Smooth muscle cell (in vitro differentiated cells): Measurements from ENCODE around the gene KLC4. TPM values are rescaled to one million over a fixed set of nuclear protein-coding genes. Genes with fewer than 3 reads are reported as not detected.
A peak's percentile ranks its signal among the peaks of the same experiment; 100 is the strongest.

Source experiments
- DNase-seq: peaks from one replicate; lab custom pipeline; 2025; ENCODE audit not compliant: unreplicated experiment; lab: John Stamatoyannopoulos, UW
- H2AFZ ChIP-seq: fragments of 200-600 bp; sonication (generic); 2 replicates; pipeline ENCODE4 v1.6.0; 2016; ENCODE audit warnings: antibody characterized with exemption, low read depth, mild to moderate bottlenecking
- H3F3A ChIP-seq: fragments of 200-600 bp; sonication (generic); 2 replicates; pipeline ENCODE4 v1.6.0; 2017; ENCODE audit warnings: antibody characterized with exemption, low read depth
- H3K27ac ChIP-seq: fragments of 200-600 bp; sonication (generic); 2 replicates; pipeline ENCODE4 v1.5.1; 2016; ENCODE audit warnings: low read depth, mild to moderate bottlenecking
- H3K27me3 ChIP-seq: fragments of 200-600 bp; sonication (generic); 2 replicates; pipeline ENCODE4 v1.6.1; 2016; ENCODE audit warnings: low read depth, mild to moderate bottlenecking
- H3K36me3 ChIP-seq: fragments of 200-600 bp; sonication (generic); 2 replicates; pipeline ENCODE4 v1.5.1; 2016; ENCODE audit warnings: low read depth
- H3K4me1 ChIP-seq: fragments of 200-600 bp; sonication (generic); 2 replicates; pipeline ENCODE4 v1.5.1; 2016; ENCODE audit warnings: low read depth
- H3K4me2 ChIP-seq: fragments of 200-600 bp; sonication (generic); 2 replicates; pipeline ENCODE4 v1.6.0; 2016; ENCODE audit warnings: mild to moderate bottlenecking
- H3K4me3 ChIP-seq: fragments of 200-600 bp; sonication (generic); 2 replicates; pipeline ENCODE4 v1.5.1; 2016; ENCODE audit warnings: mild to moderate bottlenecking
- H3K79me2 ChIP-seq: fragments of 200-600 bp; sonication (generic); 2 replicates; pipeline ENCODE4 v1.6.0; 2016; ENCODE audit warnings: low read depth, mild to moderate bottlenecking
- H3K9ac ChIP-seq: fragments of 200-600 bp; sonication (generic); 2 replicates; pipeline ENCODE4 v1.6.0; 2016; ENCODE audit warnings: low read depth
- H3K9me3 ChIP-seq: fragments of 200-600 bp; sonication (generic); replicated peaks from 2 replicates; pipeline ENCODE4 v1.5.1; 2016; ENCODE audit warnings: low read depth
- H4K20me1 ChIP-seq: fragments of 200-600 bp; sonication (generic); 2 replicates; pipeline ENCODE4 v1.6.0; 2016; ENCODE audit warnings: low read depth
- WGBS: methylation state at CpG from one replicate; pipeline ENCODE4 v1.1.7; 2016; ENCODE audit warnings: low lambda C conversion rate; 5-methylcytosine and 5-hydroxymethylcytosine counted together
- polyA plus RNA-seq: library from polyadenylated mRNA; unstranded; fragments of >200 nt; fragmentation: Nextera tagmentation; extraction: Ambion mirVana; gene quantifications from 2 replicates; pipeline ENCODE4 v1.2.1, GENCODE V29; 2016
- total RNA-seq: library from RNA; depleted of rRNA; stranded (reverse); fragments of >200 nt; gene quantifications from 2 replicates; pipeline ENCODE4 v1.2.3, GENCODE V29; 2014
- TF ChIP-seq, protein P1 (sequence below): fragments of 200-600 bp; sonication (generic); IDR thresholded peaks from 2 replicates; pipeline ENCODE4 v1.5.1; 2017; ENCODE audit warnings: borderline replicate concordance, mild to moderate bottlenecking, antibody characterized with exemption; ENCODE audit not compliant: insufficient read depth, poor library complexity, severe bottlenecking

The KLC4 gene
- total and polyA plus RNA-seq, 2 experiments from 2014 or later, result 20.0 to 25.7 TPM

DNA sequence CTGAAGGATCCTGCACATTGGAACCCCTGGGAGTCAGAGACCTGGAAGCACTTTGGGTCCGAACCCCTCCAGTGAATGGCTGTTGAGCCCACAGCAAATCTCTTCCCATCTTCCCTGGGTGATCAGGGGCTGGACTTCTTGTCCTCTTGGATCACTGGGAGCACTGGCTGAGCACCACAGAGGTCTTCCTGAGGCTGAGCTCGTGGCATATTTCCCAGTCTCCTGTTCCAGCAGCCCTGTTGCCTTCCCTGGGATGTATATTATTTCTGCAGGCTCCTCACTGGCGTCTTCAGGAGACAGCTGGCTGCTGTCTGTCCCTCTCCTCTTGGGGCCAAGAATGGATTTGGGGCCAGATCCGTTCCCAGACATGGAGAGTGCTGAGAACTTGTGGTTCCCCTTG lies 60.1 kb downstream of the KLC4 start:
- Histone ChIP-seq H3K27ac (peak overlapping the region; percentile 100), H3K79me2 (peaks cover 82% of the 10 kb centered on the region), H3K4me3 (no peak overlapping the region), H3K27me3 (no peaks in the 10 kb centered on the region), H3K4me1 (peaks cover 68% of the 10 kb centered on the region), H3K4me2 (peak overlapping the region; percentile 65), H3F3A (peaks cover 69% of the 10 kb centered on the region), H3K9me3 (no peaks in the 10 kb centered on the region), H3K9ac (peak overlapping the region; percentile 83), H3K36me3 (no peaks in the 10 kb centered on the region), H4K20me1 (no peaks in the 10 kb centered on the region), H2AFZ (no peak overlapping the region)
- TF ChIP-seq, protein P1, sequence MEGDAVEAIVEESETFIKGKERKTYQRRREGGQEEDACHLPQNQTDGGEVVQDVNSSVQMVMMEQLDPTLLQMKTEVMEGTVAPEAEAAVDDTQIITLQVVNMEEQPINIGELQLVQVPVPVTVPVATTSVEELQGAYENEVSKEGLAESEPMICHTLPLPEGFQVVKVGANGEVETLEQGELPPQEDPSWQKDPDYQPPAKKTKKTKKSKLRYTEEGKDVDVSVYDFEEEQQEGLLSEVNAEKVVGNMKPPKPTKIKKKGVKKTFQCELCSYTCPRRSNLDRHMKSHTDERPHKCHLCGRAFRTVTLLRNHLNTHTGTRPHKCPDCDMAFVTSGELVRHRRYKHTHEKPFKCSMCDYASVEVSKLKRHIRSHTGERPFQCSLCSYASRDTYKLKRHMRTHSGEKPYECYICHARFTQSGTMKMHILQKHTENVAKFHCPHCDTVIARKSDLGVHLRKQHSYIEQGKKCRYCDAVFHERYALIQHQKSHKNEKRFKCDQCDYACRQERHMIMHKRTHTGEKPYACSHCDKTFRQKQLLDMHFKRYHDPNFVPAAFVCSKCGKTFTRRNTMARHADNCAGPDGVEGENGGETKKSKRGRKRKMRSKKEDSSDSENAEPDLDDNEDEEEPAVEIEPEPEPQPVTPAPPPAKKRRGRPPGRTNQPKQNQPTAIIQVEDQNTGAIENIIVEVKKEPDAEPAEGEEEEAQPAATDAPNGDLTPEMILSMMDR, result no peak
- 65% methylated on average over 4 of the region's 4 CpGs for WGBS
- no peak for DNase-seq

DNA sequence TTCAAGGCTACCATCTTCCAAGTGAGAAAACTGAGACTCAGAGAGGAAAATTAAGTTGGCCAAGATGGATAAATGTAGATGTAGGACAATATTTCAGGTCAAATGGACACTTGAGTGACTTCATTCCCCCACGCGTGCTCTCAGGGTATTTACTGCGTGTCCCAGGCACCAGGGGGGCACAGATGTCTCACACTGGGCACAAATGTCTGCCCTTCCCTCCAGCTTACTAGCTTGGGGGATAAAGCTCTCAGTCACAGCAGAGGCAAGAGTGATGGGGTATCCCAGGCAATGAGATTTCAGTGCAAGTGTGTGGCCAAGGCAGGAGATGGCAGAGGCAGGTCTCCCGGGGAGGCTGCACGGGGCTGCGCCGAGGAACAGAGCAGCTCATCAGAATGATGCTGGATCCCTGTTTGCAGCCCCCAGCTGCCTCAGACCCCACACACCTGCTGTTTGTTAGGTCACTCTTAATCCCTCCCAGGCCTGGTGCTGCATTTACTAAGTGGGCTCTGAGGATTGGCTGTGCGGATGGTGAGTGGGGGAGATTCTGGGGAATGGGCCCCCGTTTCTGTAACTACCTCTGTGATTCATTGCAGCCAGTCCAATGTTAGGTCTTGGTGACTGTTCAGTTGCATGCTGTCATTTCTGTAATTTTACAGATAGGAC lies 60.8 kb downstream of the KLC4 start:
- Histone ChIP-seq H2AFZ (no peak overlapping the region), H3K36me3 (no peaks in the 10 kb centered on the region), H3F3A (peaks cover 65% of the 10 kb centered on the region), H4K20me1 (no peaks in the 10 kb centered on the region), H3K79me2 (peaks cover 75% of the 10 kb centered on the region), H3K9ac (peak overlapping the region; percentile 83), H3K4me3 (no peak overlapping the region), H3K9me3 (no peaks in the 10 kb centered on the region), H3K27me3 (no peaks in the 10 kb centered on the region), H3K4me2 (peak overlapping the region; percentile 65), H3K4me1 (peaks cover 65% of the 10 kb centered on the region), H3K27ac (peak overlapping the region; percentile 100)
- WGBS, result 73% methylated on average over 9 of the region's 9 CpGs
- no peak for DNase-seq
- TF ChIP-seq, protein P1, result no peak

DNA sequence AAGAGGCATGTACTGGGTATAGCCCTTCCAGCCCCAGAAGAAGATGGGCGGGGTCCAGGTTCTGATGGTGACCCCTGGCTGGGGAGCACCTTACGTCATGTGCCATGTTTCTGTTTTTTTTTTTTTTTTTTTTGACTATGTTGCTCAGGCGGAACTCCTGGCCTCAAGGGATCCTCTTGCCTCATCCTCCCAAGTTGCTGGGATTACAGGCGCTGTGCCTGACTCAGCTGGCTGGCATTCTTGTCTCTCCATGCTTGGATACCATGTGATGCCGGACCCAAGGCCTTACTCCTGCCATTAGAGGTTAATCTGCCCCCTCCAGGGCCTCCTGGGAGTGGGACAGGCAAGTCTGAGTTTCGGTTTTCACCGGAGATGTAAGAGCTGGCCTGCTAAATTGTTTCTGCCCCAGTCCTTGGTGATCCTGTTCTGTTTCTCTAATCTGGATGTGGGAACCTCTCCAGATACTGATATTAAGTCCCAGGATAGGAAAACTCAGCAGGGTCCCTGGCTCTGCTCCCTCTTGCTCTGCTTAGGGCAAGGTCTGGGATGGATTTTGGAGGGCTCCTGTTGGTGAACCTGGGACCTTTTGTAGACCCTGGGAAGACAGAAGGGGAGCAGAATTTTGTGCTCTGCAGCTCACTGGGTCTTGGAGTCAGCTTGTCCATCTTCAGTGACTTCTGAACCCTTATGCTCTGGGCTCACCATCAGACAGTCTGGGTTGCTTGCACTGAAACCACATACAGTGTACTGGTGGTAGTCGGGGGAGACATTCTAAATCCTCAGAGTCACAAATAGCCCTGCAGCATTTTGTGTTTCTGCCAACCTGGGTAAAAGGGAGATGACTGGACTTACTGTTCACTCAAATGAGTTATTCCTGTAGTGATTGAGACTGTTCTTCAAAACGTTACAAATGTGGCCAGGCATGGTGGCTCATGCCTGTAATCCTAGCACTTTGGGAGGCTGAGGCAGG lies 61.8 kb downstream of the KLC4 start:
- no peaks in the 10 kb centered on the region for H3K9me3 ChIP-seq
- peaks cover 65% of the 10 kb centered on the region for H3F3A ChIP-seq
- H3K4me3 ChIP-seq, result peak overlapping the region; percentile 8
- TF ChIP-seq, protein P1, result no peak
- H3K9ac ChIP-seq, result peak overlapping the region; percentile 97
- H2AFZ ChIP-seq, result no peak overlapping the region
- peak; percentile 55 for DNase-seq
- 9% methylated on average over 9 of the region's 9 CpGs for WGBS
- peak overlapping the region; percentile 100 for H3K27ac ChIP-seq
- H3K4me2 ChIP-seq, result peak overlapping the region; percentile 85
- peaks cover 66% of the 10 kb centered on the region for H3K79me2 ChIP-seq
- peaks cover 64% of the 10 kb centered on the region for H3K4me1 ChIP-seq
- no peaks in the 10 kb centered on the region for H3K27me3 ChIP-seq
- H4K20me1 ChIP-seq, result no peaks in the 10 kb centered on the region
- no peaks in the 10 kb centered on the region for H3K36me3 ChIP-seq
